RWPE1 (cell line): Measurements from ENCODE around the gene SMAD5.

Experiments used
- CTCF ChIA-PET: fragments of 350-600 bp; sonication (Branson Sonifier 250); formaldehyde crosslinking; extraction: SDS; loops from one replicate; lab custom pipeline; 2021; lab: Yijun Ruan, JAX
- POLR2A ChIA-PET: fragments of 400-600 bp; formaldehyde crosslinking; extraction: SDS; loops from one replicate; lab custom pipeline; 2020; ENCODE audit warnings: antibody characterized with exemption; ENCODE audit not compliant: low non-redundant PET; lab: Yijun Ruan, JAX
- DNase-seq: peaks from one replicate; pipeline ENCODE4 v3.0.0; 2012; ENCODE audit warnings: low spot score
- H3K27ac ChIP-seq: fragments of 450-650 bp; 2 replicates; pipeline ENCODE4 v1.5.1; 2017
- TF ChIP-seq, protein P1 (sequence below): fragments of 450-650 bp; conservative IDR thresholded peaks from 2 replicates; pipeline ENCODE4 v1.5.1; 2017; ENCODE audit warnings: low read depth, mild to moderate bottlenecking

The SMAD5 gene

DNA sequence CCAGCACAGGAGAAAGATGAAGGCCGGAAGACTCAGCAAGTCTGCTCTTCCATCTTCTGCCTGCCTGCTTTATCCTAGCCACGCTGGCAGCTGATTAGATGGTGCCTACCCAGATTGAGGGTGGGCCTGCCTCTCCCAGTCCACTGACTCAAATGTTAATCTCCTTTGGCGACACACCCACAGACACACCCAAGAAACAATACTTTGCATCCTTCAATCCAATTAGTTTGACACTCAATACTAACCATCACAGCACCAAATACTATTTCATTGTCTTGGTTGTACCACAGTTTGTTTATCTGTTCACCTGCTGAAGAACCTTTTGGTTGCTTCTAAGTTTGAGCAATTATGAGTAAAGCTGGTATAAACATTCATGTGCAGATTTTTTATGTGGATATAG lies 36.6 kb downstream of the SMAD5 start:
- TF ChIP-seq, protein P1, sequence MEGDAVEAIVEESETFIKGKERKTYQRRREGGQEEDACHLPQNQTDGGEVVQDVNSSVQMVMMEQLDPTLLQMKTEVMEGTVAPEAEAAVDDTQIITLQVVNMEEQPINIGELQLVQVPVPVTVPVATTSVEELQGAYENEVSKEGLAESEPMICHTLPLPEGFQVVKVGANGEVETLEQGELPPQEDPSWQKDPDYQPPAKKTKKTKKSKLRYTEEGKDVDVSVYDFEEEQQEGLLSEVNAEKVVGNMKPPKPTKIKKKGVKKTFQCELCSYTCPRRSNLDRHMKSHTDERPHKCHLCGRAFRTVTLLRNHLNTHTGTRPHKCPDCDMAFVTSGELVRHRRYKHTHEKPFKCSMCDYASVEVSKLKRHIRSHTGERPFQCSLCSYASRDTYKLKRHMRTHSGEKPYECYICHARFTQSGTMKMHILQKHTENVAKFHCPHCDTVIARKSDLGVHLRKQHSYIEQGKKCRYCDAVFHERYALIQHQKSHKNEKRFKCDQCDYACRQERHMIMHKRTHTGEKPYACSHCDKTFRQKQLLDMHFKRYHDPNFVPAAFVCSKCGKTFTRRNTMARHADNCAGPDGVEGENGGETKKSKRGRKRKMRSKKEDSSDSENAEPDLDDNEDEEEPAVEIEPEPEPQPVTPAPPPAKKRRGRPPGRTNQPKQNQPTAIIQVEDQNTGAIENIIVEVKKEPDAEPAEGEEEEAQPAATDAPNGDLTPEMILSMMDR = no peak
- ChIA-PET POLR2A (no interaction called here), CTCF (no interaction called here)
- no peak overlapping the region for H3K27ac ChIP-seq
- DNase-seq = no peak

DNA sequence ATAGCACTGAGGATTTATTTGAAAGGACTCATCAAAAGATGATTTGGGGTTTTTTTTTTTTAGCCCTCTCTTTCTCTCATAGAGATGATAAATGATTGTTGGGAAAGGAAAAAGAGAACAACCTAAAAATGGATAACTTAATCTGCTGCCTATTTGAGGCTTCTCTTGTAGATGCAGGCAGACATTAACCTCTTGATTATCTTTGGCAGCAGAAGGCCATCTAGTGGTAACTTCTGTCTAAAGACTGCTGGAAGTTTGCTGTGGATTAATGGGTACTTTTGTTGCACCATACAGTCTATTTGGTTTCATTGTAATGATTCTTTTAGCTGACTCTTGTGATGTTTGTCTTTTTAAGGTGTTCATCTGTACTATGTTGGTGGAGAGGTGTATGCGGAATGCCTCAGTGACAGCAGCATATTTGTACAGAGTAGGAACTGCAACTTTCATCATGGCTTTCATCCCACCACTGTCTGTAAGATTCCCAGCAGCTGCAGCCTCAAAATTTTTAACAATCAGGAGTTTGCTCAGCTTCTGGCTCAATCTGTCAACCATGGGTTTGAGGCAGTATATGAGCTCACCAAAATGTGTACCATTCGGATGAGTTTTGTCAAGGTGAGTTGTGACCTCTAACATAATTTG lies 41.5 kb downstream of the SMAD5 start:
- no peak overlapping the region for H3K27ac ChIP-seq
- TF ChIP-seq, protein P1 = peak; percentile 81
- ChIA-PET CTCF (interaction anchor here (0.6 to 1.5 kb wide), 15 partner anchors 9 to 1232 kb away, joined by 3 to 11 read pairs (median 4); partner anchors contain the start of gene SMAD5), POLR2A (no interaction called here)
- DNase-seq = peak; percentile 68

DNA sequence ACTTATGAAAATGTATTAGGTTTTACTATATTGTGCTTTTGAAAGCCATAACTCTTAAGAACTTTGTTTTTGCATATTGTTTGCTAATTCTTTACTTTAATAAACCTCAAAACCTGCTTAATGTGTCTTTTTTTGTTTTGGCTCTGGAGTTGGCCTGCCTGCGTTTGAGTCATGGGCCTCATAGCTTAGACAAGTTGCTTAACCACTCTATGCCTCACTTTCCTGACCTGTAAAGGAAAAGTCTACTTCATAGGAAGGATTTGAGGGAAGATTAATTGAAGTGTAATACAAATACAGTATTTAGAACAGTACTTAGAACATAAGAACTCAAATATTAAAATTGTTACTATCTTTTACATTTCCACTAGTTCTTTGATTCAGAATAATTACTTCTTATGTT lies 50.0 kb downstream of the SMAD5 start:
- POLR2A ChIA-PET = no interaction called here
- CTCF ChIA-PET = interaction anchor here (0.7 to 1.2 kb wide), 2 partner anchors 9 to 10 kb away, joined by 3 to 4 read pairs; partner anchors contain the start of gene SMIM32
- TF ChIP-seq, protein P1 = no peak
- H3K27ac ChIP-seq = no peak overlapping the region
- no peak for DNase-seq

DNA sequence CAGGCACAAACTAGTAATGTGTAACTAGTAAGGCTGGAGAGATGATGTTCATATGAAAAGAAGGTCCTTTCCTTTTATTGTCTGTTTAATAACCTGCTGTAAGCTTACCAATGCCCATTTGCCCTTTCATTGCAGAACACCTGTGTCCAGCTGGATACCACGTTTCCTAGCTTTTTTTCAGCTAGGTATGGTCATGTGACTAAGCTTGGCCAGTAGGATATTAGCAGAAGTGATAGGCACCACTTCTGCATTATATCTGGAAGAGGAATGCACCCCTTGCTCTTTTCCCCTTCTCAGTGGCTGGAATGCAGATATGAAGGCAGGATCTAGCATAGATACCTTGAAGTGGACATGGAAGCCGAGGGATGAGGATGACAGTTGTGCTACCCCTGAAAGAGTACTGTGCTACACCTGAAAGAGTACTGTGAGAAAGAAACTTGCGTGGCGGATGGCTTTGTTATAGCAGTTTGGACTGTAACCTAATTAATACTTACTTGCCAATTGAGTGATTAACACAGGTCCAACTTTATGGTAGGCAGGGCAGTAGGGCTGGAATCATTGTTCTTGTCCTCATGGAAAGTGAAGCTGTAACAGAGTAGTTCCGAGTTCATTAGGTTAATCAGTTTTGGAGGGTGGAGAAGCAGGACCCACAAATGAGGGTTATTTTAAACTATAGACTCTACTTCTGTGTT lies 53.5 kb downstream of the SMAD5 start:
- H3K27ac ChIP-seq = no peak overlapping the region
- TF ChIP-seq, protein P1 = no peak
- DNase-seq = no peak
- ChIA-PET CTCF (interaction anchor here (2.2 kb wide), 1 partner anchor 12 kb away, joined by 6 read pairs; no protein-coding TSS in a partner anchor), POLR2A (no interaction called here)

DNA sequence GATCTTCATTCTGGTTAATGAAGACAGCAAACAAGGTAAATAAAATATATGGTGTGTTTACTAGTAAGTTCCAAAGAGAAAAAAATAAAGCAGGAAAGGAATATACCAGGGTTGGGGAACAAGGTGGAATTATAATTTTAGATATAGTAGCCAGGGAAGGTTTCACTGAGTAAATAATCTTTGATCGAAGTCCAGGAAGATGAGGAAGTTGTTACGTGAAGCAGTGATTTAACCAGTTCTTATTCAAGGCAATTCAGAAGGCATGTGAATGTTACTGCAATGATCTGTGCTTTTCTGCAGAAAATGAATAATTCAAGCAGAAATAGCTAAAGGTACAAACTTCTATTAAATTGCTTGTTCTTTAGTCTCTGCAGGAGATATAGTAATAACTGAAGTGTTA lies 54.2 kb downstream of the SMAD5 start:
- CTCF ChIA-PET = interaction anchor here (0.6 to 2.2 kb wide), 2 partner anchors 12 to 22 kb away, joined by 4 to 6 read pairs; no protein-coding TSS in a partner anchor

DNA sequence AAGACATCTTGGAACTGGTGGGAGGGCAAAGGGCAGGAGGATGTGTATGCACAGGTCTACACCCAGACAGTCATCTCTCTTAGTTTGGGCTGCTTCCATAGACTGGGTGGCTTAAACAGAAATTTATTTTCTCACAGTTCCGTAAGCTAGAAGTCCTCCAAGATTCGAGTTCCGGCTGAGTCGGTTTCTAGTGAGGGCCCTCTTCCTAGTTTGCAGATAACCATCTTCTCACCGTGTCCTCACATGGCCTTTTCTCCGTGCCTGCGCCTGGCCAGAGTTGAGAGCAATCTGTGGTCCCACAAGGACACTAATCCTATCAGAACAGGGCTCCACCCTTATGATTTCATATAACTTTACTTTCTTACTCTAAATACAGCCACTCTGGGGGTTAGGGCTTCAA lies 56.2 kb downstream of the SMAD5 start:
- ChIA-PET CTCF (no interaction called here), POLR2A (no interaction called here)
- no peak overlapping the region for H3K27ac ChIP-seq
- DNase-seq = no peak
- TF ChIP-seq, protein P1 = no peak

More for the DNA sequence above, 54.2 kb downstream of the SMAD5 start:
- TF ChIP-seq, protein P1 = no peak
- H3K27ac ChIP-seq = no peak overlapping the region
- DNase-seq = no peak
- POLR2A ChIA-PET = no interaction called here
